Stimulated activated naive CD8-positive, alpha-beta T cell treated with anti-CD3 and anti-CD28 coated beads, Interleukin-15, Interleukin-2, amounts not matched to agents 100 ng/mL and 50 ng/mL, for 24 hours (primary cell): ENCODE data around the gene POLR1B.
"Not testable (repeated sequence)": the region's sequence is repeated elsewhere in the genome, so short reads cannot be mapped to it uniquely, and the experiment has no call there.

Experiments
- H3K27ac Mint-ChIP-seq: one replicate; pipeline ENCODE4 v1.8.0; 2021; ENCODE audit warnings: mild to moderate bottlenecking, mixed read lengths
- H3K27me3 Mint-ChIP-seq: one replicate; pipeline ENCODE4 v1.8.0; 2021; ENCODE audit warnings: mixed read lengths
- H3K36me3 Mint-ChIP-seq: one replicate; pipeline ENCODE4 v1.8.0; 2021; ENCODE audit warnings: low read depth, mixed read lengths
- H3K4me1 Mint-ChIP-seq: one replicate; pipeline ENCODE4 v1.8.0; 2021; ENCODE audit warnings: low read depth, mixed read lengths
- H3K4me3 Mint-ChIP-seq: one replicate; pipeline ENCODE4 v1.8.0; 2021; ENCODE audit warnings: mild to moderate bottlenecking, mixed read lengths
- H3K9me3 Mint-ChIP-seq: one replicate; pipeline ENCODE4 v1.8.0; 2021; ENCODE audit warnings: mixed read lengths

The POLR1B gene, protein sequence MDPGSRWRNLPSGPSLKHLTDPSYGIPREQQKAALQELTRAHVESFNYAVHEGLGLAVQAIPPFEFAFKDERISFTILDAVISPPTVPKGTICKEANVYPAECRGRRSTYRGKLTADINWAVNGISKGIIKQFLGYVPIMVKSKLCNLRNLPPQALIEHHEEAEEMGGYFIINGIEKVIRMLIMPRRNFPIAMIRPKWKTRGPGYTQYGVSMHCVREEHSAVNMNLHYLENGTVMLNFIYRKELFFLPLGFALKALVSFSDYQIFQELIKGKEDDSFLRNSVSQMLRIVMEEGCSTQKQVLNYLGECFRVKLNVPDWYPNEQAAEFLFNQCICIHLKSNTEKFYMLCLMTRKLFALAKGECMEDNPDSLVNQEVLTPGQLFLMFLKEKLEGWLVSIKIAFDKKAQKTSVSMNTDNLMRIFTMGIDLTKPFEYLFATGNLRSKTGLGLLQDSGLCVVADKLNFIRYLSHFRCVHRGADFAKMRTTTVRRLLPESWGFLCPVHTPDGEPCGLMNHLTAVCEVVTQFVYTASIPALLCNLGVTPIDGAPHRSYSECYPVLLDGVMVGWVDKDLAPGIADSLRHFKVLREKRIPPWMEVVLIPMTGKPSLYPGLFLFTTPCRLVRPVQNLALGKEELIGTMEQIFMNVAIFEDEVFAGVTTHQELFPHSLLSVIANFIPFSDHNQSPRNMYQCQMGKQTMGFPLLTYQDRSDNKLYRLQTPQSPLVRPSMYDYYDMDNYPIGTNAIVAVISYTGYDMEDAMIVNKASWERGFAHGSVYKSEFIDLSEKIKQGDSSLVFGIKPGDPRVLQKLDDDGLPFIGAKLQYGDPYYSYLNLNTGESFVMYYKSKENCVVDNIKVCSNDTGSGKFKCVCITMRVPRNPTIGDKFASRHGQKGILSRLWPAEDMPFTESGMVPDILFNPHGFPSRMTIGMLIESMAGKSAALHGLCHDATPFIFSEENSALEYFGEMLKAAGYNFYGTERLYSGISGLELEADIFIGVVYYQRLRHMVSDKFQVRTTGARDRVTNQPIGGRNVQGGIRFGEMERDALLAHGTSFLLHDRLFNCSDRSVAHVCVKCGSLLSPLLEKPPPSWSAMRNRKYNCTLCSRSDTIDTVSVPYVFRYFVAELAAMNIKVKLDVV

DNA sequence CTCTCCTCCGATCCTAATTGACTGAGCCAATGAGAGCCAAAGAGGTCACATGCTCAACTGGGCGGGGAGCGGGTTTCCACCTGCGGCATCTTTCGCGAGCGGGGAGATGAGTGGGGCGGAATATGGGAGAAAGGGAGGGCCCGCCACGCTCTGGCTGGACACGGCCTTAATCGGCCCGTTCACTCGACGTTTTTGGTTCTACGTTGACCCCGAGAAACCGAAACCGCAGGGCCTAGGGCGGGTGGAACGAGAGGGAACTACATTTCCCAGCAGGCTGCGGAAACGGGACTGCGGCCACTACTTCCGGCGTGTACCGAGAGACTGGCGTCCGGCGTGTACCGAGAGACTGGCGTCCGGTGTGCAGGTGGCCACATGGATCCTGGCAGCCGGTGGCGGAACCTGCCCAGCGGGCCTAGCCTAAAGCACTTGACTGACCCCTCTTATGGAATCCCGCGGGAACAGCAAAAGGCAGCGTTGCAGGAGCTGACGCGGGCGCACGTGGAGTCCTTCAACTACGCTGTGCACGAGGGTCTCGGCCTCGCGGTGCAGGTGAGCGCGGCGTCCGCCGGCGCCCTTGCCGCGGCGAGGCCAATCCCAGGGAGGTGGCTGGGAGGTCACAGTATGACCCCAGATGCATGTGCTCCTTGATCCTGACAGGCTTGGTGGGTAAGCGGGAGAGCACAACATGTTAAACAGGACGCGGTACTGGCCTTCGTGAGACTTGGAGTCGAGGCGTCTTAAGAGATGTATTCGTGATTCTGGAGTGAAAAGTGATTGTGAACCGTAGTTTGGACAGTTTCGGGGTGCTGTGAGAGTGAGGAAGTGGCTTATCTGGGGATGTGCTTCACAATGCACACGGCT is at the start of gene POLR1B:
Gene POLR1B (plus strand): TSS at position 343 of the 861 bp plus-strand sequence. CDS start 30 bp downstream, at position 373.
- Mint-ChIP-seq H3K27me3 (no peaks in the 10 kb centered on the region), H3K4me1 (peaks cover 17% of the 10 kb centered on the region), H3K36me3 (peaks cover 12% of the 10 kb centered on the region), H3K4me3 (no peak within 1 kb of the TSS), H3K27ac (no peak within 1 kb of the TSS), H3K9me3 (no peaks in the 10 kb centered on the region)

DNA sequence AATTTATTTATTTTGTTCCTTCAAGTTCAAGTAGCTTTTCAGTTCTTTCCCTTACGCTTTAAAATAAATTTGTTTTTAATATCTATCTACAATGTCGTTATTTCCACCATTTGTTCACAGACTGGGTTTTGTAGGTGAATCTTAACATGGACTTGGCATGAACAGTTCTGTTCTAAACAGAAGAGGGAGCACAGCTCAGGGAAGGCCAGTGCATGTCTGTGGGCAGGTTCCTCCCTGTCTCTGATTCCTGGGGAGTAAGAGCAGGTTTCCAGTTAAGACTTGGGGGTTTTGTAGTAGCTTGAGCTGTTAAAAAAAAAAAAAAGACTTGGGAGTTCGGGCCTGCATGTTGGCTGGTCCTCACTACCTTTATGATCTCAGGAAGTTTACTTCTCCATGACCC is 49.2 kb upstream of the POLR1B start:
- no peaks in the 10 kb centered on the region for H3K27me3 Mint-ChIP-seq
- H3K27ac Mint-ChIP-seq: no peak overlapping the region
- no peaks in the 10 kb centered on the region for H3K4me1 Mint-ChIP-seq
- no peaks in the 10 kb centered on the region for H3K9me3 Mint-ChIP-seq
- peaks cover 13% of the 10 kb centered on the region for H3K36me3 Mint-ChIP-seq
- H3K4me3 Mint-ChIP-seq: no peak overlapping the region

DNA sequence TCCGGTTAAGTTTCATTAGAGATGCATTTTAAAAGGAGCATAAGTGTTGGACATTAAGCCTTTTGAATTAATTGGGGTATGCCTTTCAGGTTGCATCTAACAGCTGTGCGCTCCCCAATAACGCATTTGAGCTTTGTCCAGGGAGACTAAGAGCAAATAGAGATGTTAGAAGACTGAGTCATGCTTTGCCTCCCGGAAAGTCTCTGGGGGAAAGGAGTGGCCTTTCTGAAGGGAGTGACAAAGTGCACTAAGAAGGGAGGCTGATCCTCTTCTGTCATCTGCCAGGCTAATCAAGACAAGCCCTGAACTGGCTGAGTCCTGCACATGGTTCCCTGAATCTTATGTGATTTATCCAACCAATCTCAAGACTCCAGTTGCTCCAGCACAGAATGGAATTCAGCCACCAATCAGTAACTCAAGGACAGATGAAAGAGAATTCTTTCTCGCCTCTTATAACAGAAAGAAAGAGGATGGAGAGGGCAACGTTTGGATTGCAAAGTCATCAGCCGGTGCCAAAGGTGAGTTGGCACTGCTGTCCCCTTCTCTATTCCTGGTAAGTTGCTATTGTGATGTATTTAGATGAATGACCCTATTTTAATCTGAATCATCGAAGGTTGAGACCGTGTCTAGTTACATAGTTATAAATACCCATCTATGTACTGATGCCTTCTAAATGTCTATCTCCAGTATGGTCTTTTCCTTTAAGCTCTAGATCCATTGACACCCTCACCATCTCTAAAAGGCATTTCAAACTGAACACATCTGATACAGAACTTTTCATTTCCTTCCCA is 48.2 kb upstream of the POLR1B start:
- no peaks in the 10 kb centered on the region for H3K4me1 Mint-ChIP-seq
- H3K4me3 Mint-ChIP-seq: no peak overlapping the region
- H3K27me3 Mint-ChIP-seq: no peaks in the 10 kb centered on the region
- H3K9me3 Mint-ChIP-seq: no peaks in the 10 kb centered on the region
- H3K36me3 Mint-ChIP-seq: peaks cover 13% of the 10 kb centered on the region
- H3K27ac Mint-ChIP-seq: no peak overlapping the region

DNA sequence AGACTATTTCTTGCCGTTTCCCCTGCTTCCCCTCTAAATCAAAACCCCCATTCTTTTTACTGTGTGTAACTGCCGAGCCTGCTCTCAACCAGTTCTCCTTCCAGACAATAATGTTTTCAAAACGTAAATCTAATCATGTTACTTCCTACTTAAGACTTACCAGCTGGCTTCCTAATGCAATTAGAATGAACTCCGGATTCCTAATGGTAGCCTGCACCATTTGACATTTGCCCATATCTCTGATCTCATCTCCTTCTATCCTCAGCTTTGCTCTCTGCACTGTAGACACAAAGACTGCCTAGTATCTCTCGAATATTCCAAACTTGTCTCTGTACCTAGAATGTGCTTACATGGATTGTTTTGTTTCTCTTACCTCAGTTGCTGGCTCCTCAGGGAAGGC is 47.4 kb upstream of the POLR1B start:
- peaks cover 8% of the 10 kb centered on the region for H3K36me3 Mint-ChIP-seq
- H3K27ac Mint-ChIP-seq: no peak overlapping the region

GRCh38 chr2:112495878-112496277 is 46.4 kb upstream of the POLR1B start:
- not testable (repeated sequence) for H3K27ac Mint-ChIP-seq, H3K36me3 Mint-ChIP-seq, H3K9me3 Mint-ChIP-seq, H3K27me3 Mint-ChIP-seq, H3K4me3 Mint-ChIP-seq, H3K4me1 Mint-ChIP-seq

More for the DNA sequence above, 47.4 kb upstream of the POLR1B start:
- H3K4me1 Mint-ChIP-seq: no peaks in the 10 kb centered on the region
- no peak overlapping the region for H3K4me3 Mint-ChIP-seq
- H3K9me3 Mint-ChIP-seq: no peaks in the 10 kb centered on the region
- no peaks in the 10 kb centered on the region for H3K27me3 Mint-ChIP-seq

- not testable (repeated sequence) for H3K4me3 Mint-ChIP-seq
- H3K36me3 Mint-ChIP-seq: peaks cover 19% of the 10 kb centered on the region
Measured at GRCh38 chr2:112500850-112501484, 41.3 kb upstream of the POLR1B start.

GRCh38 chr2:112509239-112509998 is 32.8 kb upstream of the POLR1B start:
- not testable (repeated sequence) for H3K27me3 Mint-ChIP-seq, H3K4me1 Mint-ChIP-seq, H3K9me3 Mint-ChIP-seq, H3K4me3 Mint-ChIP-seq, H3K27ac Mint-ChIP-seq
- peaks cover 26% of the 10 kb centered on the region for H3K36me3 Mint-ChIP-seq

More at GRCh38 chr2:112500850-112501484, 41.3 kb upstream of the POLR1B start:
- not testable (repeated sequence) for H3K4me1 Mint-ChIP-seq, H3K27me3 Mint-ChIP-seq, H3K9me3 Mint-ChIP-seq, H3K27ac Mint-ChIP-seq

GRCh38 chr2:112516801-112517200 is 25.5 kb upstream of the POLR1B start:
- Mint-ChIP-seq H3K27ac (no peak overlapping the region), H3K9me3 (peaks cover 5% of the 10 kb centered on the region), H3K36me3 (peaks cover 66% of the 10 kb centered on the region), H3K4me3 (no peak overlapping the region), H3K4me1 (no peaks in the 10 kb centered on the region), H3K27me3 (no peaks in the 10 kb centered on the region)

DNA sequence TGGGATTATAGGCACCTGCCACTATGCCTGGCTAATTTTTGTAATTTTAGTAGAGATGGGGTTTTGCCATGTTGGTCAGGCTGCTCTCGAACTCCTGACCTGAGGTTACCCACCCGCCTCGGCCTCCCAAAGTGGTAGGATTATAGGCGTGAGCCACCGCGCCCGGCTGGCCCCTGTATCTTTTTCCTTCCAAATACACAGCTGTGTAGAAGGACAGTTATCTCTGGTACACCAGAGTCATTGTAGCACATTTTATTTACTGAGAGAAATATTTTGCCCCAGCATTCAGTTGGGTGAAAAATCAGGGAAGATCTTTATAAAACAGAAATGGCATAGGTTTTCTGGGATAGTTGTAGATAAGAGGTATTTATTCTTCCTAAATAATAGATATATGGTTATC is 23.5 kb upstream of the POLR1B start:
- Mint-ChIP-seq H3K27me3 (no peaks in the 10 kb centered on the region), H3K4me1 (no peaks in the 10 kb centered on the region), H3K4me3 (no peak overlapping the region), H3K9me3 (peaks cover 5% of the 10 kb centered on the region), H3K36me3 (peaks cover 78% of the 10 kb centered on the region), H3K27ac (no peak overlapping the region)

GRCh38 chr2:112519506-112519905 is 22.8 kb upstream of the POLR1B start:
- no peaks in the 10 kb centered on the region for H3K4me1 Mint-ChIP-seq
- H3K4me3 Mint-ChIP-seq: no peak overlapping the region
- H3K9me3 Mint-ChIP-seq: peaks cover 4% of the 10 kb centered on the region
- peaks cover 76% of the 10 kb centered on the region for H3K36me3 Mint-ChIP-seq
- no peaks in the 10 kb centered on the region for H3K27me3 Mint-ChIP-seq
- H3K27ac Mint-ChIP-seq: no peak overlapping the region

- Mint-ChIP-seq H3K27ac (no peak overlapping the region), H3K9me3 (no peaks in the 10 kb centered on the region), H3K4me3 (no peak overlapping the region), H3K36me3 (peaks cover 71% of the 10 kb centered on the region), H3K27me3 (no peaks in the 10 kb centered on the region), H3K4me1 (no peaks in the 10 kb centered on the region)
Measured at GRCh38 chr2:112520234-112520783, 22.0 kb upstream of the POLR1B start.

DNA sequence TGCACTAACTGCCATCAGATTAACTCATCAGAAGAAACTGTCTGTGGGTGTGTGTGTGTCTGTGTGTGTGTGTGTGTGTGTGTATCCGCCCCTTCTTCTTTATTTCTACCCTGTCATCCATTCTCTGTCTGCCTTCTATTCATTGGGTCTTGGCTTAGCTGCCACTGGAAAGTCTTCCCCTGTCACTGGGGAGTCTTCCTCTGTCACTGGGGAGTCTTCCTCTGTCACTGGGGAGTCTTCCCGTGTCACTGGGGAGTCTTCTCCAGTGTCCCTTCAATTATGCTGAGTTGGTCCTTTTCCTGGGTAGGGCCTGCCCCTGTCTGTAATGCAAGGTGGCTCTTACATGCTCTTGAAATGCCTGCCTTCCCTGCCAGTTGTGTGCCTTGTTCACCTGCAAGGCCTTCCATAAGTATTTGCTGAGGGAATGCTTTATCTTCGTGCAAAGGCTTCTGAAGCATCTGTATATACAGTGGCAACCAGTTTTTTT is 18.9 kb upstream of the POLR1B start:
- Mint-ChIP-seq H3K27ac (no peak overlapping the region), H3K36me3 (peaks cover 71% of the 10 kb centered on the region), H3K9me3 (no peaks in the 10 kb centered on the region), H3K27me3 (no peaks in the 10 kb centered on the region), H3K4me1 (no peaks in the 10 kb centered on the region), H3K4me3 (no peak overlapping the region)
